Left renal cortex interstitium (tissue), 4 donors: Measurements from ENCODE around the gene RNF2. TPM values are rescaled to one million over a fixed set of nuclear protein-coding genes. Genes with fewer than 3 reads are reported as not detected.

Experiments used
- DNase-seq, 4 donors: peaks; one replicate each; pipeline ENCODE4 v3.0.0-alpha.2; 2013; ENCODE audit warnings: low read depth in 4 of 4, low spot score in 2 of 4, missing footprints in 1 of 4
- polyA plus RNA-seq, 4 donors: library from polyadenylated mRNA; unstranded; fragments of 120-200 nt; gene quantifications; one replicate each; pipeline ENCODE4 v1.2.1, GENCODE V29; 2013; ENCODE audit not compliant: insufficient read length in 4 of 4

Gene RNF2
- polyA plus RNA-seq, 4 donors, result 47.7 to 63.0 (median 56.8) TPM

GRCh38 chr1:185087101-185087500 is 41.7 kb downstream of the RNF2 start:
- DNase-seq, result no peak

GRCh38 chr1:185087746-185088145 is 42.4 kb downstream of the RNF2 start:
- no peak for DNase-seq

- no peak for DNase-seq
Measured at GRCh38 chr1:185091480-185091879, 46.1 kb downstream of the RNF2 start.

GRCh38 chr1:185094761-185095160 is 49.4 kb downstream of the RNF2 start:
- no peak for DNase-seq

- DNase-seq, result no peak
Measured at GRCh38 chr1:185096531-185096930, 51.2 kb downstream of the RNF2 start.

GRCh38 chr1:185104083-185104482 is 58.7 kb downstream of the RNF2 start:
- no peak for DNase-seq

GRCh38 chr1:185105121-185105520 is 59.8 kb downstream of the RNF2 start:
- no peak for DNase-seq

GRCh38 chr1:185108321-185108720 is 63.0 kb downstream of the RNF2 start:
- no peak for DNase-seq

GRCh38 chr1:185110145-185110544 is 64.8 kb downstream of the RNF2 start:
- no peak for DNase-seq

- no peak for DNase-seq
Measured at GRCh38 chr1:185111873-185112272, 66.5 kb downstream of the RNF2 start.

- DNase-seq, result no peak
Measured at GRCh38 chr1:185112356-185112755, 67.0 kb downstream of the RNF2 start.

GRCh38 chr1:185129708-185130107 is 84.3 kb downstream of the RNF2 start:
- no peak for DNase-seq

GRCh38 chr1:185132534-185132933 is 87.2 kb downstream of the RNF2 start:
- DNase-seq, result no peak

- no peak for DNase-seq
Measured at GRCh38 chr1:185137896-185138545, 92.7 kb downstream of the RNF2 start.

- DNase-seq, result no peak
Measured at GRCh38 chr1:185139246-185139645, 93.9 kb downstream of the RNF2 start.

GRCh38 chr1:185144233-185144632 is 98.9 kb downstream of the RNF2 start:
- DNase-seq, result no peak

- DNase-seq, result no peak
Measured at GRCh38 chr1:185151215-185151614, 105.9 kb downstream of the RNF2 start.

Other genes with a start within 250 kb of the RNF2 start
- gene NIBAN1, start 71.0 kb upstream of the RNF2 start, polyA plus RNA-seq, result 1 to 10 TPM; 2.6 to 3.5 (median 3.2) TPM
- 10 to 100 TPM; 21.6 to 27.6 (median 26.2) TPM for gene TRMT1L, start 111.4 kb downstream of the RNF2 start, polyA plus RNA-seq
- 10 to 100 TPM in 1 of 4 donors, 1 to 10 TPM in 3; 7.9 to 10.3 (median 8.9) TPM for gene SWT1, start 111.6 kb downstream of the RNF2 start, polyA plus RNA-seq